Measurements from ENCODE around the gene C9orf43.

- TF ChIP-seq POLR2A (IDR thresholded peaks at IDR 0.05), result no peak
- TF ChIP-seq CTCF (IDR thresholded peaks at IDR 0.05 in 8 of 11, conservative IDR thresholded peaks at IDR 0.05 in 3 of 11), result no peak
- TF ChIP-seq POLR2AphosphoS5 (IDR thresholded peaks at IDR 0.05), result no peak
Observed at GRCh38 chr9:113449376-113449775, 38.8 kb downstream of the C9orf43 start.

Measured in spleen (tissue), 7 donors.